NCI-H1105 treated with DMSO at 0.1 percent for 48 hours (cell line): Measurements from ENCODE around the gene CCDC106.
A peak's percentile ranks its signal among the peaks of the same experiment; 100 is the strongest.

Experiments
- DNase-seq: peaks from one replicate; lab custom pipeline; 2025; lab: John Stamatoyannopoulos, UW

The CCDC106 gene

DNA sequence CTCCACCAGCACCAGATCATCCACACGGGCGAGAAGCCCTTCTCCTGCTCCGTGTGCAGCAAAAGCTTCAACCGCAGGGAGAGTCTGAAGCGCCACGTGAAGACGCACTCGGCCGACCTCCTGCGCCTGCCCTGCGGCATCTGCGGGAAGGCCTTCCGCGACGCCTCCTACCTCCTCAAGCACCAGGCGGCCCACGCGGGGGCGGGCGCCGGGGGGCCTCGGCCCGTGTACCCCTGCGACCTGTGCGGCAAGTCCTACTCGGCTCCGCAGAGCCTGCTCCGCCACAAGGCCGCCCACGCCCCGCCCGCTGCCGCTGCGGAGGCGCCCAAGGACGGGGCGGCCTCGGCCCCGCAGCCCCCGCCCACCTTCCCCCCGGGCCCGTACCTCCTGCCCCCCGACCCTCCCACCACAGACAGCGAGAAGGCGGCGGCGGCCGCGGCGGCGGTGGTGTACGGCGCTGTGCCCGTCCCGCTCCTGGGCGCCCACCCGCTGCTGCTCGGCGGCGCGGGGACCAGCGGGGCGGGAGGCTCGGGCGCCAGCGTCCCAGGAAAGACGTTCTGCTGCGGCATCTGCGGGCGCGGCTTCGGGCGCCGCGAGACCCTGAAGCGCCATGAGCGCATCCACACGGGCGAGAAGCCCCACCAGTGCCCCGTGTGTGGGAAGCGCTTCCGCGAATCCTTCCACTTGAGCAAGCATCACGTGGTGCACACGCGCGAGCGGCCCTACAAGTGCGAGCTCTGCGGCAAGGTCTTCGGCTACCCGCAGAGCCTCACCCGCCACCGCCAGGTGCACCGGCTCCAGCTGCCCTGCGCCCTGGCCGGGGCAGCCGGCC is 33.1 kb upstream of the CCDC106 start:
- DNase-seq = no peak

DNA sequence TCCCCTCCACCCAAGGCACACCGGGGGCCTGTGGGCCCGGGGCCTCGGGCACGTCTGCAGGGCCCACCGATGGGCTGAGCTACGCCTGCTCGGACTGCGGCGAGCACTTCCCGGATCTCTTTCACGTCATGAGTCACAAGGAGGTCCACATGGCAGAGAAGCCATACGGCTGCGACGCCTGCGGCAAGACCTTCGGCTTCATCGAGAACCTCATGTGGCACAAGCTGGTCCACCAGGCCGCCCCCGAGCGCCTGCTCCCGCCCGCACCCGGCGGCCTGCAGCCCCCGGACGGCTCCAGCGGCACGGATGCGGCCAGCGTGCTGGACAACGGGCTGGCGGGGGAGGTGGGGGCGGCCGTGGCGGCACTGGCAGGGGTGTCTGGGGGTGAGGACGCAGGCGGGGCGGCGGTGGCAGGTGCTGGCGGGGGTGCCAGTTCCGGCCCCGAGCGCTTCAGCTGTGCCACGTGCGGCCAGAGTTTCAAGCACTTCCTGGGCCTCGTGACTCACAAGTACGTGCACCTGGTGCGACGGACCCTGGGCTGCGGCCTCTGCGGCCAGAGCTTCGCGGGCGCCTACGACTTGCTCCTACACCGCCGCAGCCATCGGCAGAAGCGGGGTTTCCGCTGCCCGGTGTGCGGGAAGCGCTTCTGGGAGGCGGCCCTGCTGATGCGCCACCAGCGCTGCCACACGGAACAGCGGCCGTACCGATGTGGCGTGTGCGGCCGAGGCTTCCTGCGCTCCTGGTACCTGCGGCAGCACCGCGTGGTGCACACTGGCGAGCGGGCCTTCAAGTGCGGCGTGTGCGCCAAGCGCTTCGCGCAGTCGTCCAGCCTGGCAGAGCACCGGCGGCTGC is 32.2 kb upstream of the CCDC106 start:
- no peak for DNase-seq

DNA sequence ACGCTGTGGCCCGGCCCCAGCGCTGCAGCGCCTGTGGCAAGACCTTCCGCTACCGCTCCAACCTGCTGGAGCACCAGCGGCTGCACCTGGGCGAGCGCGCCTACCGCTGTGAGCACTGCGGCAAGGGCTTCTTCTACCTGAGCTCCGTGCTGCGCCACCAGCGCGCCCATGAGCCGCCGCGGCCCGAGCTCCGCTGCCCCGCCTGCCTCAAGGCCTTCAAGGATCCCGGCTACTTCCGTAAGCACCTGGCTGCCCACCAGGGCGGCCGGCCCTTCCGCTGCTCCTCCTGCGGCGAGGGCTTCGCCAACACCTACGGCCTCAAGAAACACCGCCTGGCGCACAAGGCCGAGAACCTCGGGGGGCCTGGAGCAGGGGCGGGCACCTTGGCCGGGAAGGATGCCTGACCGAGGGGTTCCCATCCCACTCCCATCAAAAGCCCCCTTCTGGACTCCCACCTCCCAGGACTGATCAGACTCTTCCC is 31.6 kb upstream of the CCDC106 start:
- no peak for DNase-seq

DNA sequence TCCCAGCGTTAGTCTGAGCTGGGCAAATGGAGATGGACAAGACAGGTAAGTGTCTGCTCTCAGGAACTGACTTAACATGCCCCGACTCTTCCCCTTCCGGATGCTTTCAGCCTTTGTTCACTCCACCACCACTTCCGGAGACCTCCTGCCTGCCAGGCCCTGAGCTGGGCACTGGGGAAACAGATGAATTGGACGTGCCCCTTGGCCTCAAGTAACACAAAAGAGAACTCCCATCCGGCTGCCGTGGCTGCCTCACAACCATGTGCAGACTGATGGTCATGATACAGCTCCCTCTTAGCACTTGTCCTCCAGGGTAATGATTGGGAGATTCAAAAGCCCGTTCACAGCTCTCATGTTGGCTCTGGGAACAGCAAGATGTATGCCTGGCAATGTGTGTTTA is 30.6 kb upstream of the CCDC106 start:
- no peak for DNase-seq

DNA sequence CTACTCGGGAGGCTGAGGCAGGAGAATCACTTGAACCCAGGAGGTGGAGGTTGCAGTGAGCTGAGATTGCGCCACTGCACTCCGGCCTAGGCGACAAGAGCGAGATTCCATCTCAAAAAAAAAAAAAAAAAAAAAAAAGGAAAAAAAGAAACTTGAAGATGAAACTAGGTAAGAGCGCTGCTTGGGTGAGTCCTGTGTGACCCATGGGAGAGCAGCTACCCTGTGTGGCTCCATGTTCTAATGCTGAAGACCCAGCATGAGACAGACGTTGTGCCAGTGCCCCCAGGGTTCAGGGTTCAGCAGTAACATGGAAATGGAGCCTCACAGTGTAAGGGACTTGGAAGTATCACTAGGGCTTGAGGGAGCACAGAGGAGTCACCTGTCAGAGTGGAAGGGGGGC is 29.6 kb upstream of the CCDC106 start:
- no peak for DNase-seq

DNA sequence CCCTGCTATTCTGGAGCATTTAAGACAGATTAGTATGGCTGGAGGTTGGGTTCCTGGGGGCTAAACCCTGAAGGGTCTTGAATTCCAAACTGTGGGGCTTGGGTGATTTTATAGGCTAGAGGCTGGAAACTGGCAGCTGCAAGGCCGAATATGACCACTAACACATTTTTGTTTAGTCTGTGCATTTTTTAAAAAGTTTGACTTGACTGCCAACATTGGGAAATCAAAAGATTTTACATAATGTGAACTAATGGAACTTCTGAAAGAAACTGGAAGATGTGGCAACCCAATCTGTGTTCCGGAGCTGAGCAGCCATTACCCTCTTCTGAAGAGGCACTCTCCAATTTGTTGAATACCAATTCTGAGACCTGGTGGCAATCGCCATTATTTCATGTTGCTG is 28.7 kb upstream of the CCDC106 start:
- DNase-seq = no peak

DNA sequence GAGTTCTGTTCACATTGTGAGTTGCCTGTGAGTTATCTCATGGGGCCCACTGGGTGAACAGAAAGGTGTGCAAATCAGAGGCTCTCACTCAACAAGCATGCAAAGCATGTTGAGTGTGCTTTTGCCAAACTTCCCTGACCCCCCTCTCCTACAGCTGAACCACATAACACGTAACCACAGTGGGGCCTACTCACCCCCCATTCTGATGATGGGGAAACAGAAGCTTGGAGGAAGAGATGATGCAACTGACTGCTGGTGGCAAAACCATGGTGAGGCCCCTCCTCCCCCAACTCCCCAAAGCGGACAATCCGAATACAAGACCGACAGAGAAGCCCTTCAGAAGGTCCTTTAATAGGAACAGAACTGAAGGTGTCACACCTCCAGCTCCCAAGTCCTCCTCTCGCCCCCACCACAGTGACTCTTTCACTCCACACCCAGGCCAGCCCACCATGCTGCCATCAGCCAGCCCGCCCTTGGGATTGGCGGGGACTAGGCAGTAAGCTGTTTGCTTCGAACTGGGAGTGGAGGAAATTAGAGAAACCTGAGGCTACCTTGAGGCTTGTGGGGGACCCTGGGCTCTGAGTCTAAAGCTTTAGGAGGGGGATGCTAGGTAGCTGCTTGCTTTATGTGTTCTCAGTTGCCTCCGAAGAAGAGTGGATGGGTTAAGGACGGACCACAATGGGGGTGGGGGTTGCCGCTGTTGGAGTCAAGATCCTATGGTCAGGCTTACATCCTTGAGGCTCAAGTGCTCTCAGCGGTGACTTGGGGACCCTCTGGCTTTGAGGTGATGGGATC is 27.4 kb upstream of the CCDC106 start:
- no peak for DNase-seq

DNA sequence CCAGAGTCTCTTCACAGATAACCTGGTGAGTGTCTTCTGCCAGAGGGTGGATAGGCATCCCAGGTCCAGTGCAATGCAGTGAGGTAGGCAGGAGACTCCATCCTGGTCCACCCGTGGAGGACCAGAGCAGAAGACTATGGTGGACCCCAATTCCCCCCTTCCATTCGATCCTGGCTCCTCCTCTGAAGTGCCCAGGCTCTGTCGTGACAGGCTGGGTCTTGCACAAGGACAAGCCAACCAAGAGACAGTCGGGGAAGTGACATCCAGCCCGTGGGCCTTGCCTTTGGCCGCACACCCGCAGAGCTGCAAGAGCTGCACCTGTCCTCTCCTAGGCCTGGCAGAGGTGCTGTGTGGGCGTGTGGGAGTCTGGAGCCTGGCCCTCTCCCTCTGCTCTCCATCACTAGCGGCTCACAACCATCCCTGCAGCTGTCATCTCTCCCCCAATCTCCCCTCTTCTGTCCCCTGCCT is 26.8 kb upstream of the CCDC106 start:
- DNase-seq = no peak

DNA sequence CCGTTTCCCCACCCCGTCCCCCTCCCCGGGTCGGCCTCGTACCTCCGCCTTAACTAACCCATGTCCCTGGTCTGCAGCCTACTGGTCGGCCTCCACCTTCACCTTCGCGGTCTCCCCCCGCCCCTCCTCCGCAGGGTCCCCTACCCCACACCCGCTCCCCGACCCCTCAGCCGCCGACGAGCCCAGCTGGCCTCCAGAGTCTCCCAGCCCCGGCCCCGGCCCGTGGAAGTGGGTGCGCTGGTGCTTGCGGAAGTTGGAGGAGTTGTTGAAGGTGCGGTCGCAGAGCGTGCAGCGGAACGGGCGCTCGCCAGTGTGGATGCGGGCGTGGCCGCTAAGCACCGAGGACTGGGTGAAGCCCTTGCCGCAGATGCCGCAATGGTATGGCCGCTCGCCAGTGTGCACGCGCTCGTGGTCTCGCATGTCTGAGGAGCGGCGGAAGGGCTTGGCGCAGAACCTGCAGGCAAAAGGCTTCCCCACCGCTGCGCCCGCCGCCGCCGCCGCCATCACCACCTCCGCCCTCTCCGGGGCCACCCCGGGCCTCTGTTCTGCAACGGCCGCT is 26.3 kb upstream of the CCDC106 start:
- no peak for DNase-seq

DNA sequence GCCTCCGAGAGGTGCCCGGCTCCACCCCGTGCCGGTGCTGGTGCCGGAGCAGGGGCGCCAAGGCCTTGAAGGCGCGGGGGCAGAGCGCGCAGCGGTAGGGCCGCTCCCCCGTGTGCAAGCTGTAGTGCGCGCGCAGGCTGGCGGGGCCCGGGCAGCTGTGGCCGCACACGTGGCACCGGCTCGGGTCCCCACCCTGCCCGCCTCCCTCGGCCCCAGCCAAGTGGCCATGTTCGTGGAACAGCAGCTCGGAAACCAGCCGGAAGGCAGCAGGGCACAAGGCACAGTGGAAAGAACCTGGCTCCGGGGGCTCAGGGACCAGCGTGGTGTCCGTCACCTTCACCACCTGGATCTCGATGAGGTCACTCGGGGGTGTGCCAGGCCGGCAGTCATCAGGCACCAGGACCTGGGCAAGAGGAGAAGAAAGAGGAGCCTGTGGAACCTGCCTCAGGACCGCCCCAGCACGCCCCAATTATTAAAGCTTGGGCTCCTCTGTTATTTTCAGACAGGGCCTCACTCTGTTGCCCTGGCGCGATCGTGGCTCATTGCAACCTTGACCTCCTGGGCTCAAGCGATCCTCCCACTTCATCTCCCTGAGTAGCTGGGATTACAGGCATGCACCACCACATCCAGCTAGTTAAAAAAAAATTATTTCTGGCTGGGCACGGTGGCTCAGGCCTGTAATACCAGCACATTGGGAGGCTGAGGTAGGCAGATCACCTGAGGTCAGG is 25.6 kb upstream of the CCDC106 start:
- DNase-seq = no peak

DNA sequence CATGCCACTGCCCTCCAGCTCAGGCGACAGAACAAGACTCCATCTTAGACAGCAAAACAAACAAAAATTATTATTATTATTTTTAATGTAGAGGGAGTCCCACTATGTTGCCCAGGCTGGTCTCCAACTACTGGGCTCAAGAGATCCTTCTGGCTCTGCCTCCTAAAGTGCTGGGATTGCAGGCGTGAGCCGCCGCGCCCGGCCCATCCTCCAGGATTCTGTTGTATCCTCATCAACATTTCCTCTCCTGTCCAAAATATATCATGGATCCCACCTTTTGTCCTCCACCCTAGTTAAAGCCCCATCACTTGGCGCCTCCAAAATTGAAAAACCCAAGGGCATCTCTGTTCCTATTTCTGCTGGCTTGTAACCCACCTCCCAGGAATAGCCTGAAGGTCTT is 24.9 kb upstream of the CCDC106 start:
- no peak for DNase-seq

DNA sequence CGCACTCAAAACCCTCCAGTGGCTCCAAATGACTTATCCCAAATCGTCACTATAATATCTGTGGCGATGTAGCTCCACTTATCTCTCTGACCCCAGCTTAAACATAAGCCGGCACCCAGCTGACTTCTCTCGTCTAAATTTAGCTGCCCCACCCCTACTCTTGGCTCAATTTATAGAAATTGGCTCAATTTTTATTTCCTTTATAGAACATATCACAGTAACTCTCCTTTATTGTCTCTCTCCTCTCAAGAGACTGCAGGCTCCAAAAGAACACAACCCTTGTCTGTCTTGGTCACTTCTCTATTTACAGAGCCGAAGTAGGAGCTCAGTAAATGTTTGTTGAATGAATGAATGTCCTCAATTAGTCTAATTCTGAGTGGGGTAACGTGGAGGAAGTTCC is 24.5 kb upstream of the CCDC106 start:
- DNase-seq = no peak

DNA sequence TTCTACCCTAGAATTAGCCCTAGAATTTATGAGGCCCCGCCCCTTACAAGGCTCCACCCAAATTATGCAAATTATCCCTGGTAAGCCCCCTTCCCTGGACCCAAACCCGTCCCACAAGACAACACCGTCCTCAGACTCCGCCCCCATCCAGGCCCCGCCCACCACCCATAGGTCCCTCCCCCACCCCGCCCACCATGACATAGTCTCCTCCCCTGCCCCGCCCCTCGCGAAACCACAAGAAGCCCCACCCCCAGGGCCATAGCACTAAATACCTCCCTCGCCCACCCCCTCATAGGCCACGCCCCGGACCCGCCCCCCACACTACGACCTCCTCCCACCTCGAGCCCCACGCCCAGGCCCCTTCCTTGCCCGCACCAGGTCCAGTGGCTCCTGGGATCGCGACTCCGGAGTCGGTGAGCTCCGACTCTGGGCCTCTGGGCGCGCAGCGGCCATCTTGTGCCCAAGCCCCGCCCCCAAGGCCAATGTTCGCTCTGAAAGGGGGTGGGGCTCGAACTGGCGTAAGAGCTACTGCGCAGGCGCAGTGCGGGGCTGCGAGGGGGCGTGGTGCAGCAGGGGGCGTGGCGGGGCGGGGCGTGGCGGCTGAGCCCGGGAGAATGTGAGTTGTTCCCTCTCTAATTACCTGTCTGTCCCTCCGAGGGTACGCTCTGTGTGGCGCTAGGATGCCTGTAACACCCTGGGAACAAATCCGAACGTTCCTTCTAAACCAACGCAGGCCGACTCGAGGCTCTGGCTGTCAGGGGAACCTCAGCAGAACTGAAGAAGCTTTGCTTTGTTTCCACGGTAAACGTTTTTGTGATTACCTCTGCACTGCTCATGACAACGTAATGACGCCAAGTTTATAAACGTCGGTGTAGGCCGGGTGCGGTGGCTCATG is 23.7 kb upstream of the CCDC106 start, which contains the start of gene ZNF784:
Gene ZNF784, minus strand, starts transcription at position 458 of the 895 bp plus-strand sequence. Its CDS starts 5 bp downstream, at position 453.
- peak; percentile 95 for DNase-seq

DNA sequence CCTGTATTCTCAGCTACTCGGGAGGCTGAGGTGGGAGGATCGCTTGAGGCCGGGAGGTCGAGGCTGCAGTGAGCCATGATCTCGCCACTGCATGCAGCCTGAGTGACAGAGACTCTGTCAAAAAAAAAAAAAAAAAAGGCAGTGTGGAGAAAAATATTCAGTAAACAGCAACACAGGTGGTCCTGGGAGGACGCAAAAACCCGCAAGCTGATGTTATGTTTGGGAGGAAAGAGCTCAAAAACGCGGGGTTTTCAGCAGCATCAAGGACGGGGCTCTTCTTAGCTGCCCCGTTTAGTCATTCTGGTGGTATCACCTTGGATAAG is 23.0 kb upstream of the CCDC106 start:
- DNase-seq = no peak

DNA sequence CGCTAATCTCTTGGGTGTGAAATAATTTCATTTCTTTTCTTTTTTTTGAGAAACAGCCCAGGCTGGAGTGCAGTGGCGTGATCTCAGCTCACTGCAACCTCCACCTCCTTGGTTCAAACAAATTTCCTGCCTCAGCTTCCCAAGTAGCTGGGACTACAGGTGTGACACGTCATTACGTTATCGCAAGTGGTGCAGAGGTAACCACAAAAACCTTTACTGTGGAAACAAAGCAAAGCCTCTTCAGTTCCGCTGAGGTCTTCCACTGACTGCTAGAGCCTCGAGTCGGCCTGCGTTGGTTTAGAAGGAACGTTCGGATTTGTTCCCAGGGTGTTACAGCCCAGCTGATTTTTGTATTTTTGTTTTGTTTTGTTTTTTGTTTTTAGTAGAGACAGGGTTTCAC is 21.7 kb upstream of the CCDC106 start:
- no peak for DNase-seq

DNA sequence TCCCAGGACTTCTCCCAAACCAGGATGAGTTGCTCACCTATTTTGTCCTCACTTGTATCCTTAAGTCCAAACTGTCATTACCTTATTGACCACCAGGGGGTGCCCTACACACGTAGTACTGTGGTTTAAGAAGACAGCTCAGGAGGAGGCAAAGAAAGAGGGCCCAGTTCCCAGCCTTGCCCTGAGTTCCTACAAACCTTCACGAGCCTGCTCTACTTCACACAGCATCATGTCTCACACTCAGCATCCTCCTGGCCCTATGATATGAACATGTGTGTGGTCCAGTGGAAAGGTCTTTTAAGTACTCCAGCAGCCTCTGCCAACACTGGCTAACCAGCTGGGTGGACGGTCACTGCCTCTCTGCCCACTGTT is 15.6 kb upstream of the CCDC106 start:
- peak; percentile 83 for DNase-seq

DNA sequence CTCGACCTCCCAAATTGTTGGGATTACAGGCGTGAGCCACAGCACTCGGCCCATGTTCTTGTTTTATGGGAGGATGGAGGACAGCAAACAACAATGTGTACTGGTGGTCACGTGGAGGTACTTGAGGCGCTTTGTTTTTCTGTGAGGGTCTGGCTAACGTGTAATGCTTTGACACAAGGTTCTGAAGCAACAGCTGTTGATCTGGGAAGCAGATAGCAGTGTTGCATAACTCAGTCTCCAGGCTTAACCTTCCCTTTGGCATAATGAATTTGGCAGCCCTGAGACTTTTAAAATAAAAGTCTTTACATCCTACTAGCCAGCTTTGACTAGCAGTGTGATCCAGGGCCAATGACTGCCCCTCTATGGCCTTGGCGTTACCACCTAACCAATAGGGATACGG is 14.2 kb upstream of the CCDC106 start:
- DNase-seq = no peak

DNA sequence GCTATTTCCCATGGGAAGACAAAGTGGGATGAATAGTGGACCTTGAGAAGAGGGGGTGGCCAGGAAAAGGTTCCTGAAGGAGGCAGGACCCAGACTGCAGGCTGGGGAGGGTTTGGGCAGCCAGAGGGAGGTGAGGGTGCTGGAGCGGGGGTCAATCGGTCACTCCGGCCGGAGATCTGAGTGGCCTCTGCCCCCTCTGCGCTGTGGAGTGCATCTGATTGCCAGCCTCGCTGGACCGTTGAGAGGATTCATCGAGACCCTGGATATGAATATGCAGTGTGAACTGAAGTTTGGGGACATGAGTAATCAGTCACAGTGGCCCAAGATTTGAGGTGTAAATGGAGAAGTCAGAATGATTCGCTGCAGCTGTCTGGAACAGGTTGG is 12.7 kb upstream of the CCDC106 start:
- no peak for DNase-seq

DNA sequence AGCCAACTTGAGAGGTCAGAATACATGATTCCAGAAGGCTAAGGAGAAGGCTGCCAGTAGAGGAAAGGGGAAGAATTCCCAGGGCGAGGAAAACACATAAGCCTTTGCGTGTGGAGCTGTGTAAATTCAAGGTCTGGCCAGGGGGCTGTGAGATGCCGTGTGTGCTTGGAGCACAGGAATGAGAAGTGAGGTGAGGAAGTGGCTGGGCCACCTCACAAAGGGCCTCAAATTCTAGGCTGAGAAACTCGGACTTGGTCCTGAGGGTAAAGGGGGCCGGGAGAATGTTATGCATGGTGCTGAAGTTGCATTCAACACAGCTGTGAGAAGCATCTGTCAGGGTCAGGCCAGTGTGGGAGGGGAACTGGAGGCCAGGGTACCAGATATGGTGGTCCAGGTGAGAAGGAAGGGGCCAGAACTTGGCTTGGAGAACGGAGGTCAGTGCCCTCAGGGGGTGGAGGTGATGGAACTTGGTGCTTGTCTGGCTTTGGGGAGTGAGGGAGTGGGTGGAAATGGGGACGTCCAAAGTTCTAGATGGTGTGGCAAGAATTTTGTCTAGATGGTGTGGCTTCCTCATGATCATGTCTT is 12.1 kb upstream of the CCDC106 start:
- no peak for DNase-seq

DNA sequence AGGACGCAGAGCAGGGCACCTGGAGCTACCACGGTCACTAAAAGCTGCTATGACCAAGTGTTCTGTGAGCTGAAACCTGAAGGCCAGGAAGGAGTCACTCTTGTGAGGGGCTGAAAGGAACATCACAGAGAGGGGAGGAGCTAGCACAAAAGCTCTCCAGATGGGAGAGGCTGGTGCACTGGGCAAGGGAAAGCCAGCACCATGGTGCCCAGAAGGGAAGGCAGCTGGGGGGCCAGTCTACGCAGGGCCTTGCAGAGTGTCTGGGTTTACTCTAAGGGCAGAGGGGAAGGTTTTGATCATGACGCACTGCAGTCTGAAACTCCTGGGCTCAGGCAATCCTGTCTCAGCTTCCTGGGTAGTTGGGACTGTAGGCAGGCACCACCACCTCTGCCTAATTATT is 11.3 kb upstream of the CCDC106 start:
- DNase-seq = no peak
